Medulla oblongata (tissue), 1 donor: ENCODE results near the gene LYSMD1.
A peak's percentile ranks its signal among the peaks of the same experiment; 100 is the strongest.
"Not testable (repeated sequence)": the region's sequence is repeated elsewhere in the genome, so short reads cannot be mapped to it uniquely, and the experiment has no call there.

Source experiments
- DNase-seq: peaks from one replicate; pipeline ENCODE4 v3.0.0-alpha.2; 2015; ENCODE audit errors: extremely low spot score

The LYSMD1 gene

GRCh38 chr1:151165738-151166504 lies at the start of gene LYSMD1, which contains the start of gene SCNM1:
Gene LYSMD1, minus strand, starts transcription at chr1:151165902. Its CDS starts 644 bp downstream, at chr1:151165258.
Gene SCNM1, plus strand, starts transcription at chr1:151166144. Its CDS starts 9 bp downstream, at chr1:151166153.
- peak; percentile 99 for DNase-seq

- DNase-seq: no peak
Observed at GRCh38 chr1:151213560-151213959, 47.9 kb upstream of the LYSMD1 start.

GRCh38 chr1:151211972-151212705 lies 46.4 kb upstream of the LYSMD1 start:
- DNase-seq: no peak

GRCh38 chr1:151210830-151211229 lies 45.1 kb upstream of the LYSMD1 start:
- DNase-seq: no peak

DNA sequence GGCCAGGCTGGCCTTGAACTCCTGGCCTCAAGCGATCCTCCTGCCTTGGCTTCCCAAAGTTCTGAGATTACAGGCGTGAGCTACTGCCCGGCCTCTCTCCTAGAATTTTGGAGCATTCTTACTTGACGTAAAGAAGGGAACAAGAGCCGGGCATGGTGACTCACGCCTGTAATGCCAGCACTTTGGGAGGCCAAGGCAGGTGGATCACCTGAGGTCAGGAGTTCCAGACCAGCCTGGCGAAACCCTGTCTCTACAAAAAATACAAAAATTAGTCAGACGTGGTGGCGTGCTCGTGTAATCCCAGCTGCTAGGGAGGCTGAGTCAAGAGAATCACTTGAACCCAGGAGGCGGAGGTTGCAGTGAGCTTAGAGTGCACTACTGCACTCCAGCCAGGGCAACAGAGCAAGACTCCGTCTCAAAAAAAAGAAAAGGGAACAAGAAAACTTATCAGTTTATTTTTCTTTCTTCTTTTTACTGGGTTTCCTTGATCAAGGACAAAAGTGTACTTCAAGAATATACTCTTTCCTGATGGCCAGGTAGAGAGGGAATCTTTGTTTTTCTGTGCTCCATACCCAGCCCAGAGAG lies 39.8 kb upstream of the LYSMD1 start:
- DNase-seq: not testable (repeated sequence)

DNA sequence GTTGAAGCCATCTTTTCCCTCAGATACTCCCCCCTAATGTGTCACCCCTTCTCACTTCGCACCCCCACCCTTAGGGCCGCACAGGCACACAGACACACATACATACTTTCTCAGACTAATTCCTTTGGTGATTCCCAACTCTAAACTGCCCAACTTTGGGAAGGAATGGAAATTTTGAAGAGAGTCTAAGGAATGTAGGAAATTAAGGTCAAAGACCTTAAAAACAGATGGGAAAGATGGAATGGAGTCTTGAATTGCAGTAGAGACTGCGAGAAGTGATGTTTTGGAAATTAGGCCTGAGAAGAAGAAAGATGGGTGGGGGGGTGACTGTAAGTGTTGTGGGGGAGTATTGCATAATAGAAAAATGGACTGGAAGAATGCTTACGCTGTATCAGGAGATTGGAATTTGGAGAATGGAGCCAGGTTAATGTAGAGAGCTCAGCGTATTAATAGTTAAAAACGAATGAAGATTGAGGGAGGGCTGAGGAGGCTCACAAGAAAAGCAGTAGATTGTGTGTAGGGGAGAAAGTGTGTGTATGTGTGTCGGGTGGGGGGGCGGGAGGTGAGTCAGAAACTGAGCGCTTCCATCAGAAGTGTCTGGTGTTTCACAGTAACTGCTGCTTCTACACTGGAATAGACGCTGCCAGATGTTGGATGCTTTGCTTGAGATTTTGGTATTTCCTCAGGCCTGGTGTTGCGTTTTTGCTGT lies 34.3 kb upstream of the LYSMD1 start:
- no peak for DNase-seq

DNA sequence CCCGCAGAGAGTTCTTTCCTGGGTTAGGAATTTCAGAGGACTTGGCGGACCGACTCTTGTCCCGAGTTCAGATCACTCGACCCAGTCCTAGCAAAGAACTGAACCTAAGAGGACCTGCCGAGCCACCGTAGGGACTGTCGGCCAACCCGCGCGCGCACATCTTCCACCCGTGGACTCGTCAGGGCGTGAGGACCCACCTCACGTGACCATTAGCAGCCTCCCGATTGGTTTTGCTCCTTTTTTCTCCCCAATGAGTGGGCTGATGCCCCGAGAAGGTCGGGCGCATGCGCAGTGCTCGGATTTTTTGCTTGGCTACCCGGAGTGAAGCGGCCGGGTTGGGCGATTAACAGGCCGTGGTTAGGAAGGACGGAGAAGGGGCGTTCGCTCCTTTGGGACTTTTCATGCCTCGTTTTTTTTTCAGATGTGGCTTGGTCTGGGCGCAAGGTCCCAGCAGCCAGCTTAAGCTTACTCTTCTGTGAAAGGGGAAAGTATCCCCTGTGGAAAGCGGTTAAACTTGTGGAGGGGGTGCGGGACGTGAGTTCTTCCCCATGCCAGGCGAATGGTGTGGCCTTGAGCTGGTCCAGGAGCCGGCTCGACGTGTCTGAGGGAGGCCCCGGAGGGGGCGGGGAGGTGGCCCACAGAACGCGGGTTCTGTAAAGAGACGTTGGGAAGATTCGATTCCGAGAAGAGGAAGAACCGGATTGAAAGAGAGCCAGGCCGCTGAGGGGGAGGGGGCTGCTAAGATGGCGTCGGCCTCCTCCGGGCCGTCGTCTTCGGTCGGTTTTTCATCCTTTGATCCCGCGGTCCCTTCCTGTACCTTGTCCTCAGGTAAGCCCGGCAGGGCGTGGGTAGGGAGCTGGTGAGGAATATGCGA lies 32.8 kb upstream of the LYSMD1 start, which contains the start of gene PIP5K1A:
TSS of gene PIP5K1A (plus strand) at position 299 of the 874 bp plus-strand sequence. CDS start at position 744, 445 bp downstream.
- peak; percentile 99 for DNase-seq

DNA sequence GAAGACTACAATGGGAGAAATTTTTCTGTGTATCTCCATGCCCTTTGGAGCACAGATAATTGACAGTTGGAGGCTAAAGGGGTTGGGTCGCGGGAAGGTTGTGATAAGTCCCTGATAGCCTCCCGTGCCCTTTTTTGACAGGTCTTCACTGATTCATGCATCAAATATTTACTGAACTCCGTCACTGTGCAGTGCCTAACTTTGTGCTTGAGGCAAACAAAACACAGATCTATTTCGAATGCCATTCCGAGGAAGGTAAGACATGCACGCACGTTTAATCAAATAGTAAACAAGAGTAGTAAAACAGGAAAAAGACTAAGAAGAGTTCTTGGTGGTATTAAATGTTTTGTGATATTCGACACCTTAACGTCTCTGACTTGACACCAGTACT lies 32.2 kb upstream of the LYSMD1 start:
- DNase-seq: no peak

DNA sequence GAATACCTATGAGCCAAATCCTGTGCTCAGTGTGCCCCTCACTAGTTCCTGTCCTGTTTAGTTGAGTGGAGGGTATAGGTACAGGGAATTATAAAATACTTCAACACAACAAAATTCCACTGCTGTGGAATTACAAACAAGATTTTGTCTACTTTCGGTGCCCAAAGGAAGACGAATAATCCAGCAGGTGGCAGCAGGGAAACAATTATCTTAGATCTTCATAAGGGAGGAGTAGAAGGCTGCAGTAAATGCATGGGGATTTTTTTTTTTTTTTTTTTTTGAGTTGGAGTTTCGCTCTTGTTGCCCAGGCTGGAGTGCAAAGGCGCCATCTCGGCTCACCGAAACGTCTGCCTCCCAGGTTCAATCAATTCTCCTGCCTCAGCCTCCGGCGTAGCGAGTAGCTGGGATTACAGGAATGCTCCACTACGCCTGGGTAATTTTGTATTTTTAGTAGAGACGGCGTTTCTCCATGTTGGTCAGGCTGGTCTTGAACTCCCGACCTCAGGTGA lies 30.6 kb upstream of the LYSMD1 start:
- DNase-seq: peak; percentile 93

GRCh38 chr1:151194894-151195594 lies 29.3 kb upstream of the LYSMD1 start:
- not testable (repeated sequence) for DNase-seq

GRCh38 chr1:151193856-151194255 lies 28.2 kb upstream of the LYSMD1 start:
- no peak for DNase-seq

DNA sequence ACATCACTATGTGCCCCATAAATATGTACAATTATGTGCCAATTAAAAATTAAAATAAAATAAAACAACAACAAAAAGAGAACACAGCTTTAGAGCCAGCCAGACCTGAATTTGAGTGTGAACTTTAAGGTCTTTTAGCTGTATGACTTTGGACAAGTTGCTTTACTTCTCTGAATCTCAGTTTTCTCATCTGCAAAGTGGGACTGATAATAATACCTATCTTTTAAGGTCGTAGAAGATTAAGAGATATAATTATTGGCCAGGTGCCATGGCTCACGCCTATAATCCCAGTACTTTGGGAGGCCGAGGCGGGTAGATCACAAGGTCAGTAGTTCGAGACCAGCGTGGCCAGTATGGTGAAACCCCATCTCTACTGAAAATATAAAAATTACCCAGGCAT lies 27.6 kb upstream of the LYSMD1 start:
- DNase-seq: no peak

DNA sequence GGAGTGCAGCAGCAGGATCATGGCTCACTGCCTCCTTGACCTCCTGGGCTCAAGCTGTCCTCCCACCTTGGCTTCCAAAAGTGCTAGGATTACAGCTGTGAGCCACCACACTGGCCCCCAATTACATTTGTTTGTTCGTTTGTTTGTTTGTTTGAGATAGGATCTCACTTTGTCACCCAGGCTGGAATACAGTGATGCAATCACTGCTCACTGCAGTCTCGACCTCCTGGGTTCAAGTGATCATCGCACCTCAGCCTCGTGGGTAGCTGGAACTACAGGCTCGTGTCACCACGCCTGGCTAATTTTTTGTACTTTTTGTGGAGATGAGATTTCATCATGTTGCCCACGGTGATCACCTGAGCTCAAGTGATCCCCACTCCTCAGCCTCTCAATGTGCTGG lies 26.3 kb upstream of the LYSMD1 start:
- no peak for DNase-seq

DNA sequence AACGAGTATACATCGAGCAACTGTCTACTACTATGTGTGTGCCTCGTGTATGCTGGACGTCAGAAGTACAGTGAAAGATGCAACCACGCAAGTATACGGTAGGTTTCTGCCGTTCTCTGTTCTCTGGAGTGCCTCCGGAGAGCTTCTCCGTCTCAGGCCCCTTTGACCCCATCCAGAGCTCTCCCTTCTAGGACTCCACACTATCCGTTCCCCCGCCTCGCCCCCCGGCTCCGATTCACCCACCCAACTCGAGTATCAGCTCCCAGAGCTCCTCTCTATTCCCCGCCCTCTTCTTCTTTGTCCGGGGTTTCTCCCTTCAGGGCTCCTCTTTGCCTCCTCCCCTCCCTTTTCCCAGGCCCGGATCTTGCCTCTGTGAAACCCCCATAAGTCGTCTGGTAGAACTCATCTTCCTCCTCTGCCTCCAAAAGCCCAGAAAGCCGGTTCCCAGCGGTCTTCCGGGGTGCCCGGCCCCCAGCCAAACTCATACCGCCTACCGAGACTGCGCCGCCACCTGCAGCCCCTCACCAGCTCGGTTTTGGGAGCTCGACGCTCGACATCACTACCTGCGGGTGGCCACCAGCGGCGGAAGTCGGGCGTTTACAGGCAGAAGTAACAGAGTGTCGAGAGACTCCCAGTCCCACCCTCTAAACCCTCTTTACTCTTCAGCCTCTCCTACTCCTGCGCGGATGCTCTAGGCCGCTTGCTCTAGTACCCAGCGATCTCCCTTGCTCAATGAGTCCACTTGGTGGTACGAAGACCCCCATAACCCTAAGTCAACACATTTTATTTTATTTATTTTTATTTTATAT lies 24.1 kb upstream of the LYSMD1 start, which contains the start of gene VPS72:
TSS of gene VPS72 (minus strand) at position 561 of the 809 bp plus-strand sequence. CDS start at position 485, 76 bp downstream.
- DNase-seq: peak; percentile 91

GRCh38 chr1:151188667-151189066 lies 23.0 kb upstream of the LYSMD1 start:
- not testable (repeated sequence) for DNase-seq

GRCh38 chr1:151187205-151187604 lies 21.5 kb upstream of the LYSMD1 start:
- DNase-seq: no peak

DNA sequence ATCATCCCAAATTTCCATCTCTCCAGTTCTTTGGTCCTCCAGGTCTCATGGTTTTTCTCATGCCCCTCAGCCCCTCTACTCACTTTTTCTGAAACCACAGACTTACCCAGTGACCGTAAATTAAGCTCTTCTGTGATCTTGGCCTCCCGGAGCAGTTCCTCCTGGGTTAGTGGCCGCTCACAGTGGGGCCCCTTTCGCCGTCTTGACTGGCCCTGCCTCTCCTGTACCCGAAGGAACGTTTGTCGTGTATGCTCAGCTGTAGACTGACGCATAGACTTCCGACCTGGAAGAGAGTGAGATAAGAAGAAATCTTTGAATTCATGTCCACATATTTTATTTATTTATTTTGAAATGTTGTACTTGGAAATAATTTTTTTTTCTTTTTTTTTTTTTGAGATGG lies 18.5 kb upstream of the LYSMD1 start:
- no peak for DNase-seq

GRCh38 chr1:151176514-151177045 lies 10.9 kb upstream of the LYSMD1 start:
- DNase-seq: no peak

DNA sequence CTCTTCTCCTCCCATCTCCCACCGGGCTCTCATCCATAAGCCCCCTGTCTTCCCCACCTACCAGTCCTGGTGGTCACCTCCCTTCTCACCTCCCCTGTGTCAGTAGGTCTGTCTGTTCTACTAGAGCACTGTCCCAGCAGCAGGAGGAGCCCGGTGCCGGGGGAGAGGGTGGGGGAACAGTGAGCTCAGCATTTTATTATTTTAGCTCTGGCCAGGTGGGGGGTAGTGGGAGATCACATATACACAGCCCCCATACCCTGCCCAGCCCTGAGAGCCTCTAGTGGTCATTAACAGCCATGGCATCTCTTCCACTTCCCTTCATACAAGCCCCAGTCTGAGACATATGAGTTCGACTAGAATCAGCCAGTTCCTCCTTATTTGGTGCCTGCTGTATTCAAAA lies 10.2 kb upstream of the LYSMD1 start, which contains the start of gene TMOD4:
TSS of gene TMOD4 (minus strand) at position 119 of the 400 bp plus-strand sequence. CDS start 1,106 bp downstream, outside the sequence.
- no peak for DNase-seq
